Endothelial cell of umbilical vein (primary cell): ENCODE results near the gene TUBA1C. TPM values are rescaled to one million over a fixed set of nuclear protein-coding genes. Genes with fewer than 3 reads are reported as not detected.

Source experiments
- BruUV-seq: library from RNA; stranded (reverse); fragments of 400-500 nt; replicated peaks from 2 replicates; lab custom pipeline; 2021; lab: Mats Ljungman, UMichigan
- CTCF ChIA-PET: fragments of 300-600, 350-600 bp; sonication (Branson Sonifier 250); formaldehyde crosslinking; loops from one replicate; lab custom pipeline; 2021; ENCODE audit warnings: antibody characterized with exemption, inconsistent platforms; lab: Charles Lee
- POLR2A ChIA-PET: fragments of 300-600, 350-600 bp; sonication (Branson Sonifier 250); formaldehyde crosslinking; loops from one replicate; lab custom pipeline; 2021; ENCODE audit warnings: antibody characterized with exemption, inconsistent platforms; lab: Charles Lee
- DNase-seq: peaks from one replicate; pipeline ENCODE4 v3.0.0-alpha.2; 2011; ENCODE audit warnings: low read depth, low spot score
- FAIRE-seq: peaks from 2 replicates; lab custom pipeline; 2011; peaks lifted over from hg19 to GRCh38; lab: Jason Lieb, UNC
- H2AFZ ChIP-seq: 2 replicates; pipeline ENCODE4 v1.6.0; 2012; ENCODE audit warnings: low read depth, low read length, control low read depth, inconsistent platforms
- H3K27ac ChIP-seq: 2 replicates; pipeline ENCODE4 v1.5.1; 2011; ENCODE audit warnings: low read depth, mild to moderate bottlenecking, control low read depth, low read length, moderate library complexity; ENCODE audit not compliant: insufficient read depth
- H3K27me3 ChIP-seq, 2 experiments: 2 replicates each; pipeline versions ENCODE4 v1.6.0 to v1.6.1; 2011; ENCODE audit warnings: low read length in 2 of 2, mixed read lengths in 1 of 2; ENCODE audit not compliant: control insufficient read depth in 2 of 2, insufficient read depth in 2 of 2
- H3K36me3 ChIP-seq, 2 experiments: 2 replicates in 1 of 2; 3 replicates in 1 of 2; pipeline ENCODE4 v1.5.1; 2011; ENCODE audit warnings: low read length in 2 of 2, mild to moderate bottlenecking in 1 of 2, moderate library complexity in 1 of 2; ENCODE audit not compliant: control insufficient read depth in 2 of 2, insufficient read depth in 2 of 2; ENCODE audit errors: extremely low read depth in 1 of 2
- H3K4me1 ChIP-seq: 3 replicates; pipeline ENCODE4 v1.5.1; 2011; ENCODE audit warnings: mild to moderate bottlenecking, low read length; ENCODE audit not compliant: control insufficient read depth, insufficient read depth; ENCODE audit errors: extremely low read depth
- H3K4me2 ChIP-seq: 2 replicates; pipeline ENCODE4 v1.6.1; 2011; ENCODE audit warnings: low read length, control low read depth, mixed read lengths; ENCODE audit not compliant: insufficient read depth
- H3K4me3 ChIP-seq, 3 experiments: fragments of 200-600 bp in 1 of 3; sonication (generic), shearing (Covaris generic) in 1 of 3; replicated peaks in 1 of 3; 2 replicates each; pipeline ENCODE4 v1.5.1; 2011 to 2016; ENCODE audit warnings: control low read depth in 3 of 3, low read length in 3 of 3, mild to moderate bottlenecking in 2 of 3, inconsistent platforms in 1 of 3, low read depth in 1 of 3, moderate library complexity in 1 of 3; ENCODE audit not compliant: insufficient read depth in 1 of 3
- H3K79me2 ChIP-seq: 2 replicates; pipeline ENCODE4 v1.6.0; 2012; ENCODE audit warnings: low read length, inconsistent platforms; ENCODE audit not compliant: control insufficient read depth, insufficient read depth
- H3K9ac ChIP-seq: replicated peaks from 2 replicates; pipeline ENCODE3; 2011; ENCODE audit warnings: low read length, control low read depth; ENCODE audit not compliant: insufficient read depth; ENCODE audit errors: extremely low read depth
- H3K9me1 ChIP-seq: replicated peaks from 3 replicates; pipeline ENCODE4 v1.6.0; 2011; ENCODE audit warnings: mild to moderate bottlenecking, low read length; ENCODE audit not compliant: control insufficient read depth, insufficient read depth; ENCODE audit errors: extremely low read depth
- H3K9me3 ChIP-seq: replicated peaks from 2 replicates; pipeline ENCODE4 v1.5.1; 2012; ENCODE audit warnings: low read length, inconsistent platforms; ENCODE audit not compliant: control insufficient read depth, insufficient read depth
- H4K20me1 ChIP-seq: replicated peaks from 2 replicates; pipeline ENCODE3; 2011; ENCODE audit warnings: mild to moderate bottlenecking, low read length; ENCODE audit not compliant: control insufficient read depth, insufficient read depth; ENCODE audit errors: extremely low read depth
- EZH2 ChIP-seq: IDR thresholded peaks from 2 replicates; pipeline ENCODE4 v1.6.1; 2012; ENCODE audit warnings: borderline replicate concordance, low read depth, mild to moderate bottlenecking, moderate library complexity, low read length, inconsistent platforms; ENCODE audit not compliant: severe bottlenecking
- JUN ChIP-seq: IDR thresholded peaks from 2 replicates; pipeline ENCODE4 v1.6.1; 2011; ENCODE audit warnings: borderline replicate concordance, low read depth; ENCODE audit not compliant: insufficient read length, insufficient read depth
- MYC ChIP-seq: IDR thresholded peaks from one replicate; pipeline ENCODE4 v1.6.1; 2011; ENCODE audit warnings: mild to moderate bottlenecking, low read depth, low read length
- POLR2AphosphoS5 ChIP-seq: IDR thresholded peaks from 2 replicates; pipeline ENCODE4 v1.6.1; 2012; ENCODE audit warnings: low read depth, mild to moderate bottlenecking, control low read depth, low read length, moderate library complexity; ENCODE audit not compliant: insufficient read depth
- dilution Hi-C: fragments of 300-500 bp; cut with MboI; formaldehyde crosslinking; loops from one replicate; pipeline ENCODE4 v1.15.0; 2019; ENCODE audit warnings: low sequenced_read_pairs; ENCODE audit not compliant: extremely low pct_ligation_motif_present
- intact Hi-C: fragments of 100-400 bp; cut with micrococcal nuclease; formaldehyde crosslinking; loops from one replicate; pipeline ENCODE4 v1.10.0; 2022
- polyA plus RNA-seq, 4 experiments: library from polyadenylated mRNA; depleted of rRNA in 3 of 4; stranded (reverse) in 3 of 4; unstranded in 1 of 4; fragments of >200 nt; gene quantifications; 2 replicates each; pipeline versions ENCODE4 v1.2.1 to v1.2.3, GENCODE V29; 2011 to 2012; ENCODE audit warnings: missing spikeins in 1 of 4
- total RNA-seq: library from RNA; stranded (reverse); gene quantifications from 2 replicates; pipeline ENCODE4 v1.2.3, GENCODE V29; 2021

TUBA1C gene
- total and polyA plus RNA-seq, 2 donors (not counting 3 experiments of a cell fraction or from before 2014, with no cell fraction given): 515 to 2,063 TPM

DNA sequence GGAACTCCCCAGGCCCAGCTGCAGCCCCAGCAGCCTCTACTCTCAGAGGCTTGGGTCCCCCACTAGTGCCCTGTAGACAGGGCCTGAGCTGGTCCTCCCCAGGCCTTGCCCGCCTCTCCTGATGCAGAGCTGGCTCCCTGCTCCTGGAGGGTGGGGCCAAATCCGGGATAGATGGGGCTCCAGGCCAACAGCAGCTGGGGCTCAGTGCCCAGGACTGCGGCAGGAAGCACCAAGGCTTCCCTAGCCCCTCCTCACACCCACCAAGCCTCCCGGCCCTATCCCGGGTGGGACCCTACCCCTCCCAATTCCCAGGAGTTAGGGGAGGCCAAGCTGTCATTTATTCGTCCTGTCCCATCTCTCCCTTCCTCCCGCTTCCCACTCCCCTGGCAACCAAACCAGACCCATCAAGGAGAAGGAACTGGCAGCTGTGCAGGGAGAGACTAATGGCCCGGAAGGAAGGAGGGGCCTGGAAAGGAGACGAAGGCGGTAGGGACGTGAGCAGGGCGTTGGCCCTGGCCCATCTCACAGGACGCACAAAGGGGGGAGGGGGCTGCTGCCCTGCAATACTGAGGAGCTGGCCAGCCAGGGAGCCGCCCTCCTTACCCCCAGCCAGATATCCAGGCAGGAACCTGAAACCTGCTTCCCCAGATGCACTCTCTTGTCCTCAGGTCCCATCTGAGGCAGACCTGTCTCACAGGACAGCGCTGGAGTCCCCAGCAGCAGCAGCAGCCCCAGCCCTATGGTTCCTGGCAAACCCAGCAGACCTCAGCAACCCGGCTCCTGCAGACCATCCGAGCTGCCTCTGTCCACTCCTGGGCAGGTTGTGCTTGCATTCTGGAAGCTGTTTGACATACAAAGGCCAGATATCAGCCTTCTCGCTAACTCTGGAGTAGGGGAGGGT is 28.4 kb downstream of the TUBA1C start:
- H3K79me2 ChIP-seq: no peaks in the 10 kb centered on the region
- H2AFZ ChIP-seq: peak overlapping the region; percentile 20
- TF ChIP-seq EZH2: peak; percentile 65
- no peak for TF ChIP-seq POLR2AphosphoS5
- no peaks in the 10 kb centered on the region for H3K9me3 ChIP-seq
- no TSS peak for BruUV-seq
- H3K27me3 ChIP-seq: peaks cover 27 to 36% of the 10 kb centered on the region in 2 experiments
- H3K4me2 ChIP-seq: no peak overlapping the region
- H3K27ac ChIP-seq: no peak overlapping the region
- no peak overlapping the region for H3K9ac ChIP-seq
- H4K20me1 ChIP-seq: no peaks in the 10 kb centered on the region
- no peaks in the 10 kb centered on the region for H3K36me3 ChIP-seq
- ChIA-PET POLR2A (interaction anchor here (0.9 kb wide), 1 partner anchor 55 kb away, joined by 3 read pairs; no protein-coding TSS in a partner anchor), CTCF (interaction anchor here (1.0 to 12.9 kb wide), 5 partner anchors 30 to 65 kb away, joined by 5 to 173 read pairs (median 15); partner anchors contain the start of gene DNAJC22)
- intact Hi-C loops: no loop called here
- H3K4me1 ChIP-seq: peaks cover 3% of the 10 kb centered on the region
- DNase-seq: no peak
- no peaks in the 10 kb centered on the region for H3K9me1 ChIP-seq
- dilution Hi-C loops: no loop called here
- no peak for FAIRE-seq
- no peak overlapping the region for H3K4me3 ChIP-seq

DNA sequence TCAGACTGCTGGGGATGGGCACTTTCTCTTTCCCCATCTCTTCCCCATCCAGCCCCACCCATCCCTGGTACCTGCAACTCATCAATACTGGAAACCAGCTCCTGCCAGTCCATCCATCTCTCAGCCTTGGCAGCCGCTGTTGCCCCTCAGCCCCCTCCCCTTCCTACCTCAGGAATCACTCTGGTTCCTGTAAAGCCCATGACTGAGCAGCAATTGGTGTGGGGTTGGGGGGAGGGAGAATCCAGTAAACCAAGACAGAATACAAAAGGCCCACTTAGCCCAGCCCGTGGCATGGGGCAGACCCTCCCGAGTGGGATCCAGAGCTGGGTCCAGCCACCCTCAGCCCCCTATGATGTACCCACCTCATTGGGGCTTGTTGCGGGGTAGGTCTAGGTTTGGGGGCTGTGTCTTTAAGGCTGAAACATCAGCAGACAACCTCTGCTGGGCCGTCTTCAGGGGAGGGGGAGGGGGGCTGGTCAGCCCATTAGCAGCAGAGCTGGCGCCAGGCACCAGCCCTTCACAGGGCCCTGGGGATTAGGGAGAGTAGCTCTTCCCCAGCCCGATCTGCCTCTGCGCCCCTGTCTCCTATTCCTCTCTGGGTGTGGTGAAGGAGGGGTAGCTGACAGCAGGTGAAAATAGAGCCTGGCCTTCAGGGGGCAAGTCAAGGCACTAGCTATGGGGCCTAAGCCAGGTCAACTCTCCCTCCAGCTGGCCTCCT is 29.4 kb downstream of the TUBA1C start:
- Histone ChIP-seq H3K27ac (no peak overlapping the region), H3K27me3 (peaks cover 32 to 42% of the 10 kb centered on the region in 2 experiments), H3K9me1 (no peaks in the 10 kb centered on the region), H3K9me3 (no peaks in the 10 kb centered on the region), H3K4me3 (no peak overlapping the region), H4K20me1 (no peaks in the 10 kb centered on the region), H3K4me2 (no peak overlapping the region), H3K9ac (no peak overlapping the region), H3K4me1 (peaks cover 3% of the 10 kb centered on the region), H2AFZ (no peak overlapping the region), H3K36me3 (no peaks in the 10 kb centered on the region), H3K79me2 (no peaks in the 10 kb centered on the region)
- ChIA-PET CTCF (interaction anchor here (0.8 to 12.9 kb wide), 8 partner anchors 10 to 316 kb away, joined by 3 to 173 read pairs (median 10); partner anchors contain the start of gene DNAJC22), POLR2A (interaction anchor here (0.5 to 0.9 kb wide), 2 partner anchors 54 to 217 kb away, joined by 3 read pairs; no protein-coding TSS in a partner anchor)
- FAIRE-seq: no peak
- no TSS peak for BruUV-seq
- dilution Hi-C loops: no loop called here
- TF ChIP-seq JUN (no peak), MYC (no peak)
- intact Hi-C loops: no loop called here
- no peak for DNase-seq
